SK-N-MC (cell line): ENCODE measurements around the gene C22orf23.

Experiments
- EZH2 ChIP-seq: fragments of 200-600 bp; sonication (generic); IDR thresholded peaks from one replicate; pipeline ENCODE4 v1.6.1; 2017; ENCODE audit warnings: antibody characterized with exemption
- FOXP2 ChIP-seq: optimal IDR thresholded peaks from 2 replicates; pipeline ENCODE3; 2011; ENCODE audit warnings: mild to moderate bottlenecking, moderate library complexity; ENCODE audit not compliant: insufficient read depth; ENCODE audit errors: extremely low read length, control extremely low read depth
- POLR2AphosphoS5 ChIP-seq: IDR thresholded peaks from 2 replicates; pipeline ENCODE4 v1.6.1; 2012; ENCODE audit warnings: mild to moderate bottlenecking, low read depth, low read length, borderline replicate concordance

DNA sequence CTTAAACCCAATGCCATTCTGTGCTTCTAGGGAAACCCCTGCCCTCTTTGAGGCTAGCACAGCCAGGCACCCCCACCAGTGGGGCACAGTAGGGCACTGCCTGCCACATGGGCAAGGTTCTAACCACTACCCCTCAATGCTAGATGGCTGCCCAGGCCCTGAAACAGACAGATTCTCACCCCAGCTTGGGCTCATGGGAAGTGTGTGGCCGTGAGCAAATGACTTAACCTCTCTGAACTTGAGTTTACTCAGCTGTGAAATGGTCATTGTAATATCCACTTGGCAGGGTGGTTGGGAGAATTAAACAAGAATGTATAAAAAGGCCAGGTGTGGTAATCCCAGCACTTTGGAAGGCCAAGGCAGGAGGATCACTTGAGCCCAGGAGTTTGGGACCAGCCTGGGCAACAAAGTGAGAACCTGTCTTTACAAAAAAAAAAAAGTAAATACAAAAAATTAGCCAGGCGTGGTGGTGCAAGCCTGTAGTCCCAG is 22.4 kb downstream of the C22orf23 start:
- TF ChIP-seq EZH2 (no peak), POLR2AphosphoS5 (no peak), FOXP2 (no peak)
